ENCODE measurements around the gene ZSCAN18.

ZSCAN18 gene

DNA sequence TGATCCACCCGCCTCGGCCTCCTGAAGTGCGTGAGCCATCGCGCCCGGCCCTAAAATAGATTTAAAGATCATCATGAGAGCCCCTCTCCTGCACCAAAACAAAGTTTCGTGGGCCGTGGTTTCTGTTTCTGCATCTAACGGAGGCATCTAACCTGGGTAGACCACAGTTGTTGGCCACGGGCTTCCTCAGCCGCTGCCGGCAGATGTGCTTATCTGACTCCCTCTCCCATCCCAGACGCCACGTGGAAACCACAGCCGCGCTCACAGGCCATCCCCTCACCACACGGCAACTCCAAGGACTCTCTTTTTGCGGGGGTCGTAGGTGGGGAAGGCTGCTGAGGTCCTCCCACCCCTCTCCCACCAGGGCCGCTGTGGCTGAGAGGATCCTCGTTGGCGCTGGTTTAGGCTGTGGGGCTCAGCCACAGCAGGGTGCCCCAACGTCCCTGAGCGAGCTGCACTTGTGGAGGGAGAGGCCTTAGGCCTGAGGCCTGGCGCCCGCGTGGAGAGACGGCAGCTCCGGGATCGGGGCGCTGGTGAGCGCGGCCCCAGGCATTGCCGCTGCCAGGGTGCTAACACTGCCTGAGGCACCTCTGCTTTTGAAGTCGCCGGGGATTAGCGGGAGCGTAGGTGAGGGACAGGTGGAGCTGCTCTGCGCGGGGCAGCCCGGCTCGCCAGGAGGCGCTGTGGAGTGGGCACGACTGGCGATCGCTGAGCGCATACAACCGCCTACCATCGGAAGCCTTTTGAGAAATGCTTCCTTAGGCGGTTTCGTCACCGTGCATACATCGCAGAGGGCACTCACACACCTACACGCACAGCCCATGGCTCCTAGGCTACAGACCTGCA, 55.3 kb downstream of the ZSCAN18 start:
- no peak for DNase-seq (ENCODE audit: low spot score)

DNA sequence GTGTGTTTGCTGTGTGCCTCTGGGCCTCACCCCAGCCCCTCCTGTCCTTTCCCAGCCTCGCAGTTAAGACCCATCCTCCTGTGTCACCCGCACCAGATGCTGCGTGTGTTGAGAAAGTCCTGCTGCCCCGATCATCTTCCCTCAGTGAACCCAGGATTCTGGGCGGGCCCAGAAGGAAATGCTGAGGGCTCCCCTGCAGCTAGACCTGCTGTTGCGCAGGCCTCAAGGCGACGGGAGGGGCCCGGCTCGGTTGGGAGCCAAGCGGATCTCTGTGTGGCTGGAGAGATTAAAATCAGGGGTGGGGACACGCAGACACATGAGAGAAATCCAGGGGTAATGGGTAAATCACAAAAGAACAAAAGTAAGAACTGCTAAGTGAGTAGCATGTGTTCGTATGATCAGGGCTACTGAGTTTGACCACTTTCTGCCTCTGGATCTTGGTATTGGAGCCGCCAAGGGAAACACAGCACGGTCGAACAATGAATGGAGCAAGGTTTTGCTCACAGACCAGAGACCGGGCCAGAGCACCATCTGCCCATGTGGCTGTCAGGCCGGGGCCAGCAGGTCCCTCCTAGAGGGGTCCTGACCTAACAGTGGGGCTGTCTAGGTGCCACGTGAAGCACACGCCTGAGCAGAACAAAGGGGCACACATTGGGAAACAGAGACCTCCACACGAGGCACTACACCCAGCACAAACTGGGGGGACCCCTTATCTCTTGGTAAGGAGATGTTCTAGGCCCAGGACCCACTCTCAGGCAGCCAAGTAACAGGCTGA, 57.1 kb downstream of the ZSCAN18 start:
- no peak for DNase-seq (ENCODE audit: low spot score)

DNA sequence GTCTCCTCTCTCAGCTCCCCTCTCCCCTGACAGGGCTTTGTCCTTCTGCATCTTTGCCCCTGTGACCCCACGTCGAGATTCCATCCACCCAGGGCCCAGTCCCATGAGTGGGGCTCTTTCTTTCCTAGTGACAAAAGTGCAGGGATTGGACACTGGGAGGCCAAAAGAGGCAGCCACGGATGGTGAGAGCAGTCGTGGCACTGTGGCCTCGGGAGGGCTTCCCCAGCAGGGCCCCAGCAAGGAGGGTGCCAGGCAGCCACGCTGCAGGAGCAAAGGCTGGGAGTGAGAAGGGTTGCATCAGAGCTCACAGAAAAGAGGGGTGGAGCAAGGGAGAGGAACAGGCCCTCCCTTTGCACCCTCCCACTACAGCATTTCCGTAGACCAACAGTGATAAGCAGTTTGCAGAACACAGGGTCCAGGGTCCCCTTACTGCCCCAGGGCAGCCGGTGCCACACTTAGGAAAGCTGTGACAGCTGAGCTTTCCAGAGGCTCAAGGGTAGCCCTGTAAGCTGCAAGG, 59.3 kb downstream of the ZSCAN18 start:
- DNase-seq (ENCODE audit: low spot score) = no peak

DNA sequence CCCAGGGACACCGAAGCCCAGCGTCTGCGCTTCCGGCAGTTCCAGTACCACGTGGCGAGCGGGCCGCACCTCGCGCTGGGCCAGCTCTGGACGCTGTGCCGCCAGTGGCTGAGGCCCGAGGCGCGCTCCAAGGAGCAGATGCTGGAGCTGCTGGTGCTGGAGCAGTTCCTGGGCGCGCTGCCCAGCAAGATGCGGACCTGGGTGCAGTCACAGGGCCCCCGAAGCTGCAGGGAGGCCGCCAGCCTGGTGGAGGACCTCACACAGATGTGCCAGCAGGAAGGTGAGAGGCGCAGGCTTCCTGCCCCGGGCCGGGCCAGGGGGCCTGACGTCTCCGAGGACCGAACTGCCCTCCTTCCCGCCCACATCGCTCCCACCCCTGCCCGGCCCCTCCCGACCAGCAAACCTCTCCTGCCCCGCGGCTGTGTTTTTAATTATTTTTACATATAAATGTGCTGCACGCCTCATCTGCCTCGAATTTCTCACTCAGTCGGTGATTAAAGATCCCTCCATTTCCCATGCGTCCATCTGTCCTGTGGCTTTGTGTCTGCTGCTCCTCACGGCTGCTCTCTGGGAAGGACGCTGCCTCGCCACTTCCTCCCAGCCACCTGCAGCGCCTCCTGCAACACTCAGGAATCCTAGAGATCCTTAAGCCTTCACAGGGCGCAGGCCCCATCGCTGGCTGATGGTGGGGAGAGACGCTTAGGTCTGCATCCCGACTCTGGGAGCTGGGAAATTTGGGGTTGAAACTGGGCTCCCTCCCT, 59.9 kb downstream of the ZSCAN18 start:
- DNase-seq (ENCODE audit: low spot score) = no peak

DNA sequence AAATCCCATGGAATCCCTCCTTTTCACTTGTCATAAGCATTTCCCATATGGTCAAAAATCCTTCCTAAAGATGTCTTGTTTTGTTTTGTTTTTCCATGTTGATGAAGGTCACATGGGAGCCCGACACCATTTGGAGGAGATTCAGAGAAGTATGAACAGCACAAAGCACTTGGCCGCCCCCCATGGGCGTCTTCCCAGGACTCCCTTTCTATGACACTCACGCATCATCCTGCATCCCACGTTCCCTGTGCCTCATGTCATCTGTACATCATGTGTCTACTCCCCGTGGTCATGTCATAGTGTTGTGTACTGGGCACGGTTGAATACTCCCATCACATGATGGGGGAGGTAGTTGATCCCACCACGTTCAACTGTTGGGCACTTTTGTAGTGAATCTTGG, 62.2 kb downstream of the ZSCAN18 start:
- no peak for DNase-seq (ENCODE audit: low spot score)

DNA sequence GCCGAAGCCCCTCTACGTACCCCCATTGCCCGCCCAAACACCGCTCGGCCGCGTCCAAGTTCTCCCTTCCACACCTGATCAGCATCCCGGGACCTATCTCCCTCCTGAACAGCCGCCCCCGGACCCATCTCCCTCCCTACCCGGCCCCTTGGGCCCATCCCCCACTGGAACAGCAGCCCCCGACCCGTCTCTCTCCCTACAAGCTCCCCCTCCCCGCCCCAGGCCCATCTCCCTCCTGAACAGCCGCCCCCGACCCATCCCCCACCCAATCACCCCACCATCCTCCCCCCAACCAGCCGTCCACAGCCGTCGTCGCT, 63.6 kb downstream of the ZSCAN18 start:
- no peak for DNase-seq (ENCODE audit: low spot score)

Measured in RKO (cell line).